ENCODE results near the gene GTPBP2.

Gene GTPBP2

GRCh38 chr6:43673444-43674084 is 44.5 kb upstream of the GTPBP2 start:
- no peaks in the 10 kb centered on the region for H3K27me3 ChIP-seq (ENCODE audit: low read length)
- no peak overlapping the region for H3K27ac ChIP-seq (ENCODE audit: low read depth, low read length)
- H3K4me3 ChIP-seq (ENCODE audit: insufficient read depth, low read length, poor library complexity, severe bottlenecking): no peak overlapping the region
- peaks cover 5% of the 10 kb centered on the region; the same call in 1 of the 2 replicates for H3K36me3 ChIP-seq (ENCODE audit: low read length)
- no peak overlapping the region for H3K4me2 ChIP-seq (ENCODE audit: low read depth, low read length, poor library complexity, severe bottlenecking)
- TF ChIP-seq CTCF (IDR thresholded peaks at IDR 0.05; ENCODE audit: insufficient read depth, low read length, poor library complexity, severe bottlenecking): no peak
- TF ChIP-seq EZH2phosphoT487 (conservative IDR thresholded peaks at IDR 0.05; ENCODE audit: low read length): no peak
- no peak overlapping the region for H3K9ac ChIP-seq (ENCODE audit: low read length)
- H3K9me3 ChIP-seq (ENCODE audit: insufficient read depth, low read length): no peaks in the 10 kb centered on the region
- no peaks in the 10 kb centered on the region for H4K20me1 ChIP-seq (ENCODE audit: low read depth, low read length)
- no peak overlapping the region for H2AFZ ChIP-seq (ENCODE audit: low read depth, low read length, severe bottlenecking)
- H3F3A ChIP-seq (ENCODE audit: insufficient read depth): no peaks in the 10 kb centered on the region
- no peaks in the 10 kb centered on the region for H3K9me2 ChIP-seq (replicated peaks; ENCODE audit: insufficient read depth, low read length)
- H3K79me2 ChIP-seq (ENCODE audit: insufficient read depth, low read length): no peaks in the 10 kb centered on the region

- H3K9me2 ChIP-seq (replicated peaks; ENCODE audit: insufficient read depth, low read length): no peaks in the 10 kb centered on the region
- H3K4me2 ChIP-seq (ENCODE audit: low read depth, low read length, poor library complexity, severe bottlenecking): no peak overlapping the region
- no peaks in the 10 kb centered on the region; the same call in 1 of the 2 replicates for H3K36me3 ChIP-seq (ENCODE audit: low read length)
- no peaks in the 10 kb centered on the region for H3K9me3 ChIP-seq (ENCODE audit: insufficient read depth, low read length)
- TF ChIP-seq CTCF (IDR thresholded peaks at IDR 0.05; ENCODE audit: insufficient read depth, low read length, poor library complexity, severe bottlenecking) (no peak), EZH2phosphoT487 (conservative IDR thresholded peaks at IDR 0.05; ENCODE audit: low read length) (no peak)
- H3K4me3 ChIP-seq (ENCODE audit: insufficient read depth, low read length, poor library complexity, severe bottlenecking): no peak overlapping the region
- H3K27me3 ChIP-seq (ENCODE audit: low read length): no peaks in the 10 kb centered on the region
- H3K27ac ChIP-seq (ENCODE audit: low read depth, low read length): no peak overlapping the region
- H4K20me1 ChIP-seq (ENCODE audit: low read depth, low read length): no peaks in the 10 kb centered on the region
- H3F3A ChIP-seq (ENCODE audit: insufficient read depth): no peaks in the 10 kb centered on the region
- H2AFZ ChIP-seq (ENCODE audit: low read depth, low read length, severe bottlenecking): no peak overlapping the region
- no peak overlapping the region for H3K9ac ChIP-seq (ENCODE audit: low read length)
- no peaks in the 10 kb centered on the region for H3K79me2 ChIP-seq (ENCODE audit: insufficient read depth, low read length)
These were observed 43.0 kb upstream of the GTPBP2 start for GRCh38 chr6:43671801-43672690.

GRCh38 chr6:43671011-43671800 is 42.1 kb upstream of the GTPBP2 start:
- H3K4me2 ChIP-seq (ENCODE audit: low read depth, low read length, poor library complexity, severe bottlenecking): no peak overlapping the region

More at GRCh38 chr6:43671011-43671800, 42.1 kb upstream of the GTPBP2 start:
- no peaks in the 10 kb centered on the region for H3K27me3 ChIP-seq (ENCODE audit: low read length)
- no peak overlapping the region for H2AFZ ChIP-seq (ENCODE audit: low read depth, low read length, severe bottlenecking)
- H3K9me2 ChIP-seq (replicated peaks; ENCODE audit: insufficient read depth, low read length): no peaks in the 10 kb centered on the region
- no peaks in the 10 kb centered on the region for H3F3A ChIP-seq (ENCODE audit: insufficient read depth)
- H3K9ac ChIP-seq (ENCODE audit: low read length): no peak overlapping the region
- no peak overlapping the region for H3K27ac ChIP-seq (ENCODE audit: low read depth, low read length)
- no peak overlapping the region for H3K4me3 ChIP-seq (ENCODE audit: insufficient read depth, low read length, poor library complexity, severe bottlenecking)
- H3K79me2 ChIP-seq (ENCODE audit: insufficient read depth, low read length): no peaks in the 10 kb centered on the region
- no peaks in the 10 kb centered on the region for H4K20me1 ChIP-seq (ENCODE audit: low read depth, low read length)
- no peaks in the 10 kb centered on the region; the same call in 1 of the 2 replicates for H3K36me3 ChIP-seq (ENCODE audit: low read length)
- H3K9me3 ChIP-seq (ENCODE audit: insufficient read depth, low read length): no peaks in the 10 kb centered on the region
- TF ChIP-seq CTCF (IDR thresholded peaks at IDR 0.05; ENCODE audit: insufficient read depth, low read length, poor library complexity, severe bottlenecking): no peak
- TF ChIP-seq EZH2phosphoT487 (conservative IDR thresholded peaks at IDR 0.05; ENCODE audit: low read length): no peak

Measured in SU-DHL-6 (cell line).